Measurements from ENCODE around the gene YARS1. TPM values are rescaled to one million over a fixed set of nuclear protein-coding genes. Genes with fewer than 3 reads are reported as not detected.

Gene YARS1
- total RNA-seq, 1 experiment from 2014 or later = 118 TPM

DNA sequence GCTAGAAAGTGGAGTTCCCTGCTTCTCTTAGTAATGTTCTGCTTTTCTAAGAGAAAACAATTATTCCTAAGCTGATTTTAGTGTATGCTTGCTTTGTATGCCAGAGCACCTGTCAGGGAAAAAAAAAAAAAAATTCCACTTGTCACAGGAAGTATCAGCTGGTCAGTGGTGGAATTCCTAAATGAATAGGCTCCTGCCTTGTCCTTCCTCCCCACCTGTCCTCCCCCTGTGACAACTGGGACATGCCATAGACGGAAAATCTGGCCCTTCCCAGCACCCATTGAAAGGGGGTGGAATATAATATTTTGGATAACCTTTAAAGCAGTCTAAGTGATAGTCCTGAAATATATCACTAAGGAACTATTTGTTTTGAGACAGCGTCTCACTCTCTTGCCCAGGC is 42.8 kb upstream of the YARS1 start:
- no peak overlapping the region for H3K4me3 ChIP-seq (ENCODE audit: low read length)
- H3K27me3 ChIP-seq (ENCODE audit: low read length) = no peaks in the 10 kb centered on the region
- peaks cover 3% of the 10 kb centered on the region; the same call in 1 of the 2 replicates for H3K36me3 ChIP-seq (ENCODE audit: insufficient read depth, low read length)
- H4K20me1 ChIP-seq (ENCODE audit: insufficient read depth, low read depth, low read length) = no peaks in the 10 kb centered on the region
- H3K4me2 ChIP-seq (ENCODE audit: low read depth, low read length, poor library complexity, severe bottlenecking) = no peak overlapping the region
- DNase-seq = no peak
- no peaks in the 10 kb centered on the region for H3K9me3 ChIP-seq (ENCODE audit: low read length)
- no peak overlapping the region for H3K9ac ChIP-seq (ENCODE audit: low read length)
- H3K9me2 ChIP-seq (replicated peaks; ENCODE audit: insufficient read depth, low read length) = no peaks in the 10 kb centered on the region
- H2AFZ ChIP-seq (ENCODE audit: low read length) = no peak overlapping the region
- no peak overlapping the region for H3K27ac ChIP-seq (ENCODE audit: low read length)
- H3K79me2 ChIP-seq (ENCODE audit: low read length) = no peaks in the 10 kb centered on the region
- H3K4me1 ChIP-seq (ENCODE audit: low read length) = no peaks in the 10 kb centered on the region

DNA sequence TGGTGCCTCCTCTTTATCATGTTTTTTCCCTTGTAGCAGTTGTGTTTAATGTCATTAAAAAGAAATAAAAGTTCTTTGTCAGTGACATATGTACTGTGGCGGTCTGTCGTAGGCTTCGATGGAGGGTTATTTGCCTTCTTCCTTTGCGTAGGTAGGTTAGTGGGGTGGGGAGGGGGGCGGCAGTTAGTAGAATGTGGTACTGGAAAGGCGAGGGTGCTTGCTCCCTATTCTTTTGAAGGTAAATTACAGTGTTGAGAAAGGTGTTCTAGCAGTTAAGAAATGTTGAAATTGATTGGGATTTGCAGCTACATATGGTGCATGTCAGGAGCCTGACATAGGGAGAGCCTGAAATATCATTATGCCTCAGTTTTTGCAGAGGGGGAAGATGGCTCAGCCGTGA is 41.6 kb upstream of the YARS1 start:
- DNase-seq = no peak
- H3K36me3 ChIP-seq (ENCODE audit: insufficient read depth, low read length) = peaks cover 6% of the 10 kb centered on the region; the same call in 1 of the 2 replicates
- H3K9ac ChIP-seq (ENCODE audit: low read length) = no peak overlapping the region

DNA sequence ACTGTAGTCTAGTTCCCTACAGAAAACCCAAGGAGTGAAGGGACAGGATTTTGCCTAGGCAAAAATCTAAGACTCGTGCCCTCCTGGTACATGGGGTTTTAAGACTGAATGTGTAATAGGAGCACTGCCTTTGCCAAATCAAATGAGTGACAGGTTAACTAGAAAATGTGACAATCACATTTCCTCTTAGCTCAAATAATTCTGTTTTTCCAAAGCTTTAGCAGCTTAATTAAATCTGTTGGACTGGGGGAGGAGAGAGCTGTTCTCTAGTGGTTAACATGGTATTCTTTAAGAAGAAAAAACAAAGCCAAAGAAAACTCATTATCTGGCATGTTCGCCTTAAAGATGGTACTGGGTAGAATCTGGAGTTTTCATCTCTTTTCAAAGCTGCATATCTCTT is 41.0 kb upstream of the YARS1 start:
- peaks cover 7% of the 10 kb centered on the region; the same call in 1 of the 2 replicates for H3K36me3 ChIP-seq (ENCODE audit: insufficient read depth, low read length)
- no peaks in the 10 kb centered on the region for H4K20me1 ChIP-seq (ENCODE audit: insufficient read depth, low read depth, low read length)
- no peaks in the 10 kb centered on the region for H3K9me3 ChIP-seq (ENCODE audit: low read length)
- H3K4me1 ChIP-seq (ENCODE audit: low read length) = no peaks in the 10 kb centered on the region
- no peak overlapping the region for H2AFZ ChIP-seq (ENCODE audit: low read length)
- H3K9me2 ChIP-seq (replicated peaks; ENCODE audit: insufficient read depth, low read length) = no peaks in the 10 kb centered on the region
- no peak overlapping the region for H3K9ac ChIP-seq (ENCODE audit: low read length)
- no peak overlapping the region for H3K27ac ChIP-seq (ENCODE audit: low read length)
- H3K4me3 ChIP-seq (ENCODE audit: low read length) = no peak overlapping the region
- H3K4me2 ChIP-seq (ENCODE audit: low read depth, low read length, poor library complexity, severe bottlenecking) = no peak overlapping the region
- H3K79me2 ChIP-seq (ENCODE audit: low read length) = no peaks in the 10 kb centered on the region
- H3K27me3 ChIP-seq (ENCODE audit: low read length) = no peaks in the 10 kb centered on the region
- DNase-seq = no peak

More for the DNA sequence above, 41.6 kb upstream of the YARS1 start:
- H4K20me1 ChIP-seq (ENCODE audit: insufficient read depth, low read depth, low read length) = no peaks in the 10 kb centered on the region
- H3K27ac ChIP-seq (ENCODE audit: low read length) = no peak overlapping the region
- H3K27me3 ChIP-seq (ENCODE audit: low read length) = no peaks in the 10 kb centered on the region
- no peaks in the 10 kb centered on the region for H3K79me2 ChIP-seq (ENCODE audit: low read length)
- H2AFZ ChIP-seq (ENCODE audit: low read length) = no peak overlapping the region
- H3K9me3 ChIP-seq (ENCODE audit: low read length) = no peaks in the 10 kb centered on the region
- no peaks in the 10 kb centered on the region for H3K4me1 ChIP-seq (ENCODE audit: low read length)
- no peaks in the 10 kb centered on the region for H3K9me2 ChIP-seq (replicated peaks; ENCODE audit: insufficient read depth, low read length)
- no peak overlapping the region for H3K4me3 ChIP-seq (ENCODE audit: low read length)
- H3K4me2 ChIP-seq (ENCODE audit: low read depth, low read length, poor library complexity, severe bottlenecking) = no peak overlapping the region

DNA sequence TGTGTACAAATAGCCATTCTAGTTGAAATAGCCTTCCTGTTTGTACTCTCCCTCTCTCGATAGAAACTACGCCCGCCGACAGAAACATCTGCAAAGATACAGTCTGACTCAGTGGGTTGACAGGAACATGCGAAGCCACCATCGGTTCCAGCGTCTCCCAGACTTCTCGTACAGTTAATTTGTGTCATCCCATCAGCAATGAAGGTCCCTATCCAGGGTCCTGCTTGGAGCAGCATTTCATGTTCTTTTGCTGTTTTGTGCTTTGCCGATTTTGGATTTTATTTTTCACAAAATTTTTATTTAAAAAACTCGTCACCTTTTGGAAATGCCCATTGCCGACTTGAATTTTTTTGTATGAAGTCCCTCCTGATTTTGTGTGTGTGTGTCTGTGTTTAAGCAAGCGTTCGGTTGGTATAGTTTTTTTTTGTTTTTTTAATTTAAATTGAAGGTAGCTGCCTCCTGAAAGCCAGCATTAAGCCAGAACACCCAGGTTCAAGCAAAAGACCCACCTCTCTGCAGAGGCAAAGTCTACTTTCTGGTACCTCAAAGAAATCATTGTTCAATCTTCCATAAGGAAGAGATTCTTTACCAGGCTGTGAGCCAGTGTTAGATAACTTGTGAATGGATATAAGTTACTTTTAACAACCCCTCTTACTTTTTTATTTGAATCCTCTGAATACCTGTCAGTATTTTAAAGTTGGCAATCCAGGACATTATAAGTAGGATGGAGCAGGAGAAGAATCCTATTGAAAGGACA is 38.9 kb upstream of the YARS1 start:
- H3K79me2 ChIP-seq (ENCODE audit: low read length) = 0 out of 2 replicates have a peak, but pooled peaks cover under 1% of the 10 kb centered on the region
- H2AFZ ChIP-seq (ENCODE audit: low read length) = no peak overlapping the region
- no peaks in the 10 kb centered on the region for H4K20me1 ChIP-seq (ENCODE audit: insufficient read depth, low read depth, low read length)
- no peaks in the 10 kb centered on the region for H3K4me1 ChIP-seq (ENCODE audit: low read length)
- DNase-seq = no peak
- H3K36me3 ChIP-seq (ENCODE audit: insufficient read depth, low read length) = peaks cover 7% of the 10 kb centered on the region; the same call in 1 of the 2 replicates
- no peaks in the 10 kb centered on the region for H3K9me2 ChIP-seq (replicated peaks; ENCODE audit: insufficient read depth, low read length)
- no peaks in the 10 kb centered on the region for H3K9me3 ChIP-seq (ENCODE audit: low read length)
- H3K27me3 ChIP-seq (ENCODE audit: low read length) = no peaks in the 10 kb centered on the region
- H3K9ac ChIP-seq (ENCODE audit: low read length) = no peak overlapping the region
- H3K27ac ChIP-seq (ENCODE audit: low read length) = no peak overlapping the region
- no peak overlapping the region for H3K4me2 ChIP-seq (ENCODE audit: low read depth, low read length, poor library complexity, severe bottlenecking)
- no peak overlapping the region for H3K4me3 ChIP-seq (ENCODE audit: low read length)

DNA sequence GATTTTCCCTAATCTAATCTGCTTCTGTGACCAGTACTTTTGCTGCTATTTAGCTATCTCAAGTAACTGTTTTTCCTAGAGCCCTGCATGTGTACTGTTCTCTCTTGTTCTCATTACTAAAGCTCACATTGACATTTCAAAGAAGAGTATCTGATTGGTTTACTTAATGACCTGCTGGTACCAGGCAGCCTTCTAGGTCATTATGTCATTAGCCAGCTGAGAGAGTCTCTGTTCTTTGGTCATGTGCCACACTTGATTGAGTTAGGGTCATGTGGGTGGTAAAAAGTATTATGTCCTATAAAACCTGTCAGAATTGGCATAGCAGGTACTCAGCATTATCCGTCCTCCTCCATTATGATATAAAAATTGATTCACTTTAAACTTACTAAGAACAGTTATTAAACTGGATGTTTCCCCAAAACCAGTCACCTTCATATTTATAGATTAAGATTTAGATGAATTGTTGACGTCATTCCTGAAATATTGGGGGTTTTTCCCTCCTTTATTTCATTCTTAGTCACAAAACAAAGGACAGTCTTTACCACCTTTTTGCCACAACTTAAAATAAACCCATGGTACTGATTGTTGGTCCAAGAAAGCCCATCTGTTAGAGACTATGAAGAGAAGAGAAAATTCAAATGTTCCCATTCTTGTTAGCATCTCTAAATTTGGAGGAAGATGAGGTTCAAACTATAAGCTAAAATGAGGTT is 31.4 kb upstream of the YARS1 start:
- no peak overlapping the region for H3K9ac ChIP-seq (ENCODE audit: low read length)
- no peak overlapping the region for H3K4me3 ChIP-seq (ENCODE audit: low read length)
- H3K36me3 ChIP-seq (ENCODE audit: insufficient read depth, low read length) = peaks cover 10% of the 10 kb centered on the region
- H3K27me3 ChIP-seq (ENCODE audit: low read length) = no peaks in the 10 kb centered on the region
- H3K4me1 ChIP-seq (ENCODE audit: low read length) = no peaks in the 10 kb centered on the region
- H4K20me1 ChIP-seq (ENCODE audit: insufficient read depth, low read depth, low read length) = no peaks in the 10 kb centered on the region
- no peak for DNase-seq
- no peaks in the 10 kb centered on the region for H3K9me3 ChIP-seq (ENCODE audit: low read length)
- no peak overlapping the region for H2AFZ ChIP-seq (ENCODE audit: low read length)
- H3K79me2 ChIP-seq (ENCODE audit: low read length) = peaks cover 4% of the 10 kb centered on the region; the same call in 1 of the 2 replicates
- no peaks in the 10 kb centered on the region for H3K9me2 ChIP-seq (replicated peaks; ENCODE audit: insufficient read depth, low read length)
- no peak overlapping the region for H3K4me2 ChIP-seq (ENCODE audit: low read depth, low read length, poor library complexity, severe bottlenecking)
- no peak overlapping the region for H3K27ac ChIP-seq (ENCODE audit: low read length)

DNA sequence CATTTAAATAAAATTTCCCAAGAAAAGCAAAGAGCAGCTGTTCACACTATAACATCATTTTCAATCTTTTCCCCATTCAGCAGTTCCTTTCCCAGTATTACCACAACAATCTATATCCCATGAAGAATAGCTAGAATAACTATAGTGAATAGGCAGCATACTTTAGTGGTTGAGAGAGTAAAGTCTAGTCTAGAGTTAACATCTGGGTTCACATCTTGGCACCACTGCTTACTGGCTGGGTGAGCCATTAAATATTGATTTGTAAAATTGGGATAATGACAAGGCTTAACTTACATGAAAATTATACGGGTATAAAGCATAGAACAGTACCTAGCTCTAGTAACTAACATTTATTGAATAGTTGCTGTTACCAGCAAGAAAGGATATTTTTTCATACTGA is 14.7 kb upstream of the YARS1 start:
- Histone ChIP-seq H3K27ac (ENCODE audit: low read length) (no peak overlapping the region), H3K36me3 (ENCODE audit: insufficient read depth, low read length) (peaks cover 64% of the 10 kb centered on the region), H3K27me3 (ENCODE audit: low read length) (no peaks in the 10 kb centered on the region), H3K4me3 (ENCODE audit: low read length) (no peak overlapping the region), H4K20me1 (ENCODE audit: insufficient read depth, low read depth, low read length) (no peaks in the 10 kb centered on the region), H2AFZ (ENCODE audit: low read length) (no peak overlapping the region), H3K79me2 (ENCODE audit: low read length) (peaks cover 8% of the 10 kb centered on the region), H3K9me3 (ENCODE audit: low read length) (no peaks in the 10 kb centered on the region), H3K9me2 (replicated peaks; ENCODE audit: insufficient read depth, low read length) (no peaks in the 10 kb centered on the region), H3K4me2 (ENCODE audit: low read depth, low read length, poor library complexity, severe bottlenecking) (no peak overlapping the region), H3K9ac (ENCODE audit: low read length) (no peak overlapping the region), H3K4me1 (ENCODE audit: low read length) (no peaks in the 10 kb centered on the region)
- no peak for DNase-seq

DNA sequence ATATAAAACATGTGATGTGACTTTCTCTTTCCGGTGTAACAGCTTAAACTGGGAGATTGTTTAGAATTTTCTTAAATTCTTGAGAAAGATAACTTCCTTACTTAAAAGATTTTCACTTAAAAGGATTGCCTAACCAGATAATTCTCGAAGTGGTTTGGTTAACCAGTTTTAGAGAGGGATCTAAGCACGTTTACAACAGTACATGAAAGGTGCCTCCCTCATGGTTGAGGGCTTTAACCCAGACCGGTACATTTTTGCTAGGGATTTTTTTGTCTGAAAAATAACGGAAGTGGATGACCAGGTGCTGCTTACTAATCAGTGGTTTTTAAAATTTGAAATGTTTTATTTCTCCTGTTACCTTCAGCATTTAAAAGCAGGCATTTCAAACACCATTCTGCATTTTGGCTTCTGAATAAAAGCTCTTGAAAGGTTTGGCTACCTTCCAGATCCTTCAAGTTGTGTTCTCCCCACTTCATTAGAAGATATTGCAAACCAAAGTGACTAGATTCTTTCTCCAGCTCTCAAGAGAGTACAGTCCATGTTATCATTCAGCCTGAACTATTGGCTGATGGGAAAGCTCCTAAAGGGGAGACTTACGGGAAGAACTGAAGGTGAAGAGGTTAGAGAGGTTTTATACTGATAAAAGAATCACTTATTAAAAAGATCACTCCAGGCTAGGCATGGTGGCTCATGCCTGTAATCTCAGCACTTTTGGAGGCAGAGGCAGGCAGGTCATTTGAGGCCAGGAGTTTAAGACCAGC is 13.1 kb upstream of the YARS1 start:
- no peak for DNase-seq
- H2AFZ ChIP-seq (ENCODE audit: low read length) = no peak overlapping the region
- no peak overlapping the region for H3K9ac ChIP-seq (ENCODE audit: low read length)
- H3K36me3 ChIP-seq (ENCODE audit: insufficient read depth, low read length) = peaks cover 69% of the 10 kb centered on the region
- H3K4me1 ChIP-seq (ENCODE audit: low read length) = no peaks in the 10 kb centered on the region
- H3K79me2 ChIP-seq (ENCODE audit: low read length) = peaks cover 16% of the 10 kb centered on the region
- H4K20me1 ChIP-seq (ENCODE audit: insufficient read depth, low read depth, low read length) = no peaks in the 10 kb centered on the region
- no peak overlapping the region for H3K4me3 ChIP-seq (ENCODE audit: low read length)
- H3K9me3 ChIP-seq (ENCODE audit: low read length) = no peaks in the 10 kb centered on the region
- H3K9me2 ChIP-seq (replicated peaks; ENCODE audit: insufficient read depth, low read length) = no peaks in the 10 kb centered on the region
- no peak overlapping the region for H3K4me2 ChIP-seq (ENCODE audit: low read depth, low read length, poor library complexity, severe bottlenecking)
- no peaks in the 10 kb centered on the region for H3K27me3 ChIP-seq (ENCODE audit: low read length)
- no peak overlapping the region for H3K27ac ChIP-seq (ENCODE audit: low read length)

DNA sequence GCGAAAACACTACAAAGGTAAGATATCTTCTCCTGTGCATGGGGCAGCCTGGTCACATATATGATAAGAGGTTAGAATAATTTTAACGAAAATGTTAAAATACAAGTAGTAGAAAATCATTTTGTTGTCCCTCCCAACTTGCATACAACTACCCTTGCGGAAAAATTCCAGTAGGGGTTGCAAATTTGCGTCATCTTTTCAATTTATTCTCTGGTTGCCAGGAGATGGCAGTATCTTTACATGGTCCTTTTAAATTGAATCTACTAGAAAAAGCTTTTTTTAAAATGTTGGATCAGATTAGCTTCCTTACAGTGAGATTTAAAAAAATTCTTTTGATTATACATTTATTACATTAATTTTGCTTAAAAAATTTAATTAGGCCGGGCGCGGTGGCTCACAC is 11.2 kb upstream of the YARS1 start:
- Histone ChIP-seq H3K9me2 (replicated peaks; ENCODE audit: insufficient read depth, low read length) (no peaks in the 10 kb centered on the region), H4K20me1 (ENCODE audit: insufficient read depth, low read depth, low read length) (no peaks in the 10 kb centered on the region), H3K9ac (ENCODE audit: low read length) (no peak overlapping the region), H3K79me2 (ENCODE audit: low read length) (peaks cover 11% of the 10 kb centered on the region; the same call in 1 of the 2 replicates), H2AFZ (ENCODE audit: low read length) (no peak overlapping the region), H3K9me3 (ENCODE audit: low read length) (no peaks in the 10 kb centered on the region), H3K4me2 (ENCODE audit: low read depth, low read length, poor library complexity, severe bottlenecking) (no peak overlapping the region), H3K4me1 (ENCODE audit: low read length) (no peaks in the 10 kb centered on the region), H3K27me3 (ENCODE audit: low read length) (no peaks in the 10 kb centered on the region), H3K4me3 (ENCODE audit: low read length) (no peak overlapping the region), H3K36me3 (ENCODE audit: insufficient read depth, low read length) (peaks cover 66% of the 10 kb centered on the region; the same call in 1 of the 2 replicates), H3K27ac (ENCODE audit: low read length) (no peak overlapping the region)
- peak; percentile 50 for DNase-seq
